ENCODE results near the gene DENND4C.

- TF ChIP-seq, protein P1, sequence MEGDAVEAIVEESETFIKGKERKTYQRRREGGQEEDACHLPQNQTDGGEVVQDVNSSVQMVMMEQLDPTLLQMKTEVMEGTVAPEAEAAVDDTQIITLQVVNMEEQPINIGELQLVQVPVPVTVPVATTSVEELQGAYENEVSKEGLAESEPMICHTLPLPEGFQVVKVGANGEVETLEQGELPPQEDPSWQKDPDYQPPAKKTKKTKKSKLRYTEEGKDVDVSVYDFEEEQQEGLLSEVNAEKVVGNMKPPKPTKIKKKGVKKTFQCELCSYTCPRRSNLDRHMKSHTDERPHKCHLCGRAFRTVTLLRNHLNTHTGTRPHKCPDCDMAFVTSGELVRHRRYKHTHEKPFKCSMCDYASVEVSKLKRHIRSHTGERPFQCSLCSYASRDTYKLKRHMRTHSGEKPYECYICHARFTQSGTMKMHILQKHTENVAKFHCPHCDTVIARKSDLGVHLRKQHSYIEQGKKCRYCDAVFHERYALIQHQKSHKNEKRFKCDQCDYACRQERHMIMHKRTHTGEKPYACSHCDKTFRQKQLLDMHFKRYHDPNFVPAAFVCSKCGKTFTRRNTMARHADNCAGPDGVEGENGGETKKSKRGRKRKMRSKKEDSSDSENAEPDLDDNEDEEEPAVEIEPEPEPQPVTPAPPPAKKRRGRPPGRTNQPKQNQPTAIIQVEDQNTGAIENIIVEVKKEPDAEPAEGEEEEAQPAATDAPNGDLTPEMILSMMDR (IDR thresholded peaks at IDR 0.05): no peak
- no peak for TF ChIP-seq POLR2A (IDR thresholded peaks at IDR 0.05)
These were observed 146.4 kb downstream of the DENND4C start for GRCh38 chr9:19376931-19377330.
